Stimulated activated CD8-positive, alpha-beta memory T cell treated with anti-CD3 and anti-CD28 coated beads, Interleukin-7, amount 100 ng/mL, for 48 hours (primary cell): ENCODE results near the gene UBR2.
"Not testable (repeated sequence)": the region's sequence is repeated elsewhere in the genome, so short reads cannot be mapped to it uniquely, and the experiment has no call there.

Source experiments
- DNase-seq, 2 donors: peaks; one replicate each; pipeline ENCODE4 v3.0.0-alpha.2; 2020; ENCODE audit warnings: low read depth in 1 of 2; ENCODE audit errors: extremely low read depth in 1 of 2

Gene UBR2

DNA sequence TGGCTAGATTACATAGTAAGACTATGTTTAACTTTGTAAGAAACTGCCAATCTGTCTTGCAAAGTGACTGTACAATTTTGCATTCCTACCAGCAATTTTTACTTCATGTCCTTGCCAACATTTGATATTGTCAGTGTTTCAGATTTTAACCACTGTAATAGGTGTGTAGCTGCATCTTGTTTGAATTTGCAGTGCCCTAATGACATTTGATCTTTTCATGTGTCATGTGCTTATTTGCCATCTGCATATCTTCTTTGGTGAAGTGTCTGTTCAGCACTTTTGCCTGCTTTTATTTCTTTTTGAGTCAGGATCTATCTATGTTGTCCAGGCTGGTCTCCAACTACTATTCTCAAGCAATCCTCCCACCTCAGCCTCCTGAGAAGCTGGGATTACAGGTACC lies 161.0 kb downstream of the UBR2 start:
- no peak for DNase-seq

DNA sequence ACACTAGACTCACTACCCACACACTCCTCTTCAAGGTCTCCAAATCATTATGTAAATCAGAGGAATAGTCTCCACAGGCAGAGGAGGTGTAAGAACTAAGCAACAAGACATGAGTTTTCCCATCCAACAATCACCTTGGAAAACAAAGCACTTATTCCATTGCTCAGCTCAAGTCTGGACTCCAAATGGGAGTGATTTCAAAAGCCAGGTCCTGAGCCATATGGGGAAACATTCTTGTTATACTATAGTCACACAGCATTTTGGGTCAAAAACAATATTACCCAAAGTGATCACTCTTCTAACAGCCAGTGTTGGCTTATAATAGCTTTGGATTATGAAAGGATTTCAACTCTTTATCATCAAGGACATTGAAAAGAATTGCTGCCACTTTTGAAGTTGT lies 162.2 kb downstream of the UBR2 start:
- DNase-seq, result no peak

- DNase-seq, result peak; percentile 24 to 52
These were observed 162.8 kb downstream of the UBR2 start for GRCh38 chr6:42726485-42727086.

- DNase-seq, result no peak
These were observed 163.3 kb downstream of the UBR2 start for GRCh38 chr6:42727087-42727611.

DNA sequence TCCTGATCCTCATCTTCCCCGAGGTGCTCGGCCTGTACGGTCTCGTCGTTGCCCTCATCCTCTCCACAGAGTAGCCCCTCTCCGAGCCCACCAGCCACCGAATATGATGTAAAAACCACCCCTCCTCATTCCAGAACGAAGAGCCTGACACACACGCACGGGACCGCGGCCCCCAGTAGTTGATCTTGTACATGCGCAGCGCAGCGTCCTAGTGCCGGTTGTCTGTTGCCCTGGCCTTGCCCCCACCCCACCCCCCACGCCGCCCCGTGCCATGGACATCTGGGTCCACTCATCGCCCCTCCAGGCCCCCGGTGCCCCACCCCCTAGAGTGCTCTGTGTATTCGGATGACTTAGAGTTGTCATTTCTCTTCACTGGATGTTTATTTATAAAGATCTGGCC lies 163.8 kb downstream of the UBR2 start:
- DNase-seq, result no peak

DNA sequence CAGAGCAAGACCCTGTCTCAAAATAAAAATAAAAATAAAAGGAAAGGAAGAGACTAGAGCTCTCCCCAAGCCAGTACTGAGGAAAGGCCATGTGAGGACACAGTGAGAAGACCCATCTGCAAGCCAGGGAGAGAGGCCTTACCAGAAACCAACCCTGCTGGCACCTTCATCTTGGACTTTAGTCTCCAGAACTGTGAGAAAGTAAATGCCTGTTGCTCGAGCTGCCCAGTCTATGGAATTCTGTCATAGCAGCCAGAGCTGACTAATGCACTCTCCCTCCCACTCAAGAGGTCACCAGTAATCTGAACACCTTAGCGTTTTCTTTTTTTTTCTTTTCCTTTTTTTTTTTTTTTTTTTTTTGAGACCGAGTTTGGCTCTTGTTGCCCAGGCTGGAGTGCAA lies 165.9 kb downstream of the UBR2 start:
- no peak for DNase-seq

GRCh38 chr6:42733867-42734481 lies 170.1 kb downstream of the UBR2 start:
- not testable (repeated sequence) for DNase-seq

GRCh38 chr6:42735976-42736375 lies 172.1 kb downstream of the UBR2 start:
- DNase-seq, result no peak

DNA sequence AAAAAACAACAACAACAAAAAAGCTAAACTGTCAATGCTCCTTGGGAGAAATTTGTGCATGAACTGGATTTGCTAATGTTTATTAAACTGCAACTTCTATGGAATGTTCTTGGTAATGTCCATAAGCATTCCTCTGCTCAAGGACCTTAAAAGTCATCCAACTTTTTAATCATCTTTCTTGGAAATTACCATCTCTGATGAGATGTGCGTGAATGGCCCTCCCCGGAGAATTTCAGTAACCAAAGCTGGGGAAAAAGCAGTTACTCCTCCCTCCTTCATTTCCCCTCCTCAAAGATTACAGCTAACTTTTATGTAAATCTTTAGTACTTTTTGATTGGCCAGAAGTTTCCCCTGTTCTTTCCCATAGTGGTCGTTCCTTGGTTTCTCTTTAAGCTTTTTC lies 176.9 kb downstream of the UBR2 start:
- no peak for DNase-seq

GRCh38 chr6:42742116-42742894 lies 178.5 kb downstream of the UBR2 start:
- no peak for DNase-seq
